H1 (cell line): Measurements from ENCODE around the gene ARHGEF28. TPM values are rescaled to one million over a fixed set of nuclear protein-coding genes. Genes with fewer than 3 reads are reported as not detected.

Source experiments
- CTCF ChIA-PET: fragments of 300-600 bp; sonication (Branson Sonifier 250); formaldehyde crosslinking; loops from one replicate; lab custom pipeline; 2021; ENCODE audit not compliant: partially characterized antibody; lab: Charles Lee
- POLR2A ChIA-PET: fragments of 300-600 bp; sonication (Branson Sonifier 250); formaldehyde crosslinking; loops from one replicate; lab custom pipeline; 2021; ENCODE audit warnings: inconsistent platforms; ENCODE audit not compliant: partially characterized antibody; lab: Charles Lee
- DNase-seq, 2 experiments: peaks; one replicate each; pipeline versions ENCODE4 v3.0.0 to v3.0.0-alpha.2; 2010 to 2022; ENCODE audit warnings: low spot score in 2 of 2, low read depth in 1 of 2, mixed read lengths in 1 of 2
- FAIRE-seq: peaks from 2 replicates; lab custom pipeline; 2011; peaks lifted over from hg19 to GRCh38; lab: Jason Lieb, UNC
- H2AFZ ChIP-seq: 2 replicates; pipeline ENCODE4 v1.8.1; 2012; ENCODE audit warnings: low read length, inconsistent platforms
- H2AK5ac ChIP-seq: 2 replicates; pipeline ENCODE4 v1.6.1; 2013; ENCODE audit warnings: low read depth, low read length
- H2BK120ac ChIP-seq: replicated peaks from 2 replicates; pipeline ENCODE3; 2013; ENCODE audit warnings: low read depth, low read length, inconsistent platforms
- H2BK12ac ChIP-seq: 2 replicates; pipeline ENCODE4 v1.6.1; 2013; ENCODE audit warnings: low read depth, low read length
- H2BK15ac ChIP-seq: 2 replicates; pipeline ENCODE4 v1.6.1; 2013; ENCODE audit warnings: low read length
- H2BK20ac ChIP-seq: 2 replicates; pipeline ENCODE4 v1.6.1; 2013; ENCODE audit warnings: low read length
- H2BK5ac ChIP-seq: 2 replicates; pipeline ENCODE4 v1.6.1; 2013; ENCODE audit warnings: low read depth, low read length
- H3K14ac ChIP-seq: 2 replicates; pipeline ENCODE4 v1.6.1; 2013; ENCODE audit warnings: inconsistent platforms; ENCODE audit not compliant: insufficient read length
- H3K18ac ChIP-seq: 2 replicates; pipeline ENCODE4 v1.6.1; 2013; ENCODE audit warnings: low read length; ENCODE audit errors: extremely low read depth
- H3K23ac ChIP-seq: 2 replicates; pipeline ENCODE4 v1.6.1; 2013; ENCODE audit warnings: inconsistent platforms; ENCODE audit not compliant: insufficient read length
- H3K23me2 ChIP-seq: 2 replicates; pipeline ENCODE4 v1.6.1; 2013; ENCODE audit warnings: low read depth, low read length
- H3K27ac ChIP-seq: 2 replicates; pipeline ENCODE4 v1.6.1; 2011; ENCODE audit warnings: low read depth, low read length, inconsistent platforms
- H3K27me3 ChIP-seq, 4 experiments: replicated peaks in 1 of 4; 1 replicate in 1 of 4; 2 replicates in 3 of 4; pipeline versions ENCODE4 v1.6.1 to v1.8.1; 2011 to 2013; ENCODE audit warnings: low read length in 3 of 4, mild to moderate bottlenecking in 3 of 4, inconsistent platforms in 2 of 4, mixed read lengths in 2 of 4, moderate library complexity in 1 of 4; ENCODE audit not compliant: control insufficient read depth in 3 of 4, insufficient read depth in 3 of 4; ENCODE audit errors: extremely low read depth in 1 of 4
- H3K36me3 ChIP-seq, 4 experiments: 2 replicates each; pipeline versions ENCODE4 v1.6.1 to v1.8.1; 2011 to 2013; ENCODE audit warnings: mild to moderate bottlenecking in 4 of 4, low read length in 3 of 4, moderate library complexity in 2 of 4, control low read depth in 1 of 4, inconsistent platforms in 1 of 4; ENCODE audit not compliant: insufficient read depth in 4 of 4, control insufficient read depth in 2 of 4
- H3K4ac ChIP-seq: replicated peaks from 2 replicates; pipeline ENCODE3; 2013; ENCODE audit warnings: low read length, low read depth, mixed read lengths, inconsistent platforms; ENCODE audit not compliant: insufficient read length
- H3K4me1 ChIP-seq, 4 experiments: replicated peaks in 1 of 4; 1 replicate in 1 of 4; 2 replicates in 3 of 4; pipeline versions ENCODE4 v1.6.1 to v1.8.1; 2011 to 2013; ENCODE audit warnings: low read length in 3 of 4, inconsistent platforms in 2 of 4, mixed read lengths in 1 of 4; ENCODE audit not compliant: insufficient read depth in 4 of 4, control insufficient read depth in 3 of 4
- H3K4me2 ChIP-seq, 2 experiments: 2 replicates each; pipeline versions ENCODE4 v1.6.1 to v1.8.1; 2011 to 2013; ENCODE audit warnings: low read depth in 2 of 2, low read length in 2 of 2, control low read depth in 1 of 2, inconsistent platforms in 1 of 2, mild to moderate bottlenecking in 1 of 2; ENCODE audit not compliant: insufficient read depth in 1 of 2
- H3K4me3 ChIP-seq, 4 experiments: fragments of 200-600, 300-600 bp in 1 of 4; sonication (generic), shearing (Covaris generic), sonication (Bioruptor Twin) in 1 of 4; 2 replicates each; pipeline versions ENCODE4 v1.5.1 to v1.8.1; 2011 to 2016; ENCODE audit warnings: low read length in 4 of 4, low read depth in 3 of 4, control low read depth in 2 of 4, inconsistent platforms in 2 of 4, mild to moderate bottlenecking in 2 of 4, mixed read lengths in 1 of 4, moderate library complexity in 1 of 4; ENCODE audit not compliant: insufficient read depth in 2 of 4; ENCODE audit errors: extremely low read depth in 1 of 4
- H3K56ac ChIP-seq: replicated peaks from 2 replicates; pipeline ENCODE3; 2013; ENCODE audit warnings: low read depth, mild to moderate bottlenecking, mixed read lengths, low read length, inconsistent platforms; ENCODE audit not compliant: insufficient read length
- H3K79me1 ChIP-seq: 2 replicates; pipeline ENCODE4 v1.6.1; 2013; ENCODE audit warnings: low read depth, low read length, control low read depth
- H3K79me2 ChIP-seq, 2 experiments: 2 replicates each; pipeline versions ENCODE4 v1.6.1 to v1.8.1; 2012 to 2013; ENCODE audit warnings: low read length in 2 of 2, mild to moderate bottlenecking in 2 of 2, inconsistent platforms in 1 of 2; ENCODE audit not compliant: insufficient read depth in 2 of 2, control insufficient read depth in 1 of 2
- H3K9ac ChIP-seq, 4 experiments: replicated peaks in 1 of 4; 1 replicate in 1 of 4; 2 replicates in 3 of 4; pipeline versions ENCODE4 v1.6.1 to v1.8.1; 2011 to 2013; ENCODE audit warnings: low read depth in 3 of 4, low read length in 3 of 4, control low read depth in 2 of 4, mild to moderate bottlenecking in 2 of 4, moderate library complexity in 2 of 4, inconsistent platforms in 1 of 4; ENCODE audit errors: extremely low read depth in 1 of 4
- H3K9me3 ChIP-seq, 2 experiments: 2 replicates each; pipeline versions ENCODE4 v1.6.1 to v1.8.1; 2012 to 2013; ENCODE audit warnings: mild to moderate bottlenecking in 2 of 2, moderate library complexity in 2 of 2, control low read depth in 1 of 2, inconsistent platforms in 1 of 2, low read depth in 1 of 2, low read length in 1 of 2, mixed read lengths in 1 of 2; ENCODE audit not compliant: insufficient read depth in 2 of 2
- H4K20me1 ChIP-seq, 2 experiments: replicated peaks in 1 of 2; 2 replicates each; pipeline versions ENCODE3 to v1.8.1; 2011 to 2013; ENCODE audit warnings: inconsistent platforms in 2 of 2, low read length in 2 of 2, mild to moderate bottlenecking in 1 of 2; ENCODE audit not compliant: insufficient read depth in 2 of 2, control insufficient read depth in 1 of 2
- H4K5ac ChIP-seq: 2 replicates; pipeline ENCODE4 v1.6.1; 2013; ENCODE audit warnings: low read length, low read depth, mixed read lengths, inconsistent platforms; ENCODE audit not compliant: insufficient read length
- H4K8ac ChIP-seq: 2 replicates; pipeline ENCODE4 v1.8.0; 2013; ENCODE audit warnings: mild to moderate bottlenecking, moderate library complexity, low read length, inconsistent platforms; ENCODE audit not compliant: insufficient read depth; ENCODE audit errors: extremely low read depth
- H4K91ac ChIP-seq: replicated peaks from 2 replicates; pipeline ENCODE3; 2013; ENCODE audit warnings: low read length, mixed read lengths, inconsistent platforms; ENCODE audit not compliant: insufficient read length
- BACH1 ChIP-seq: IDR thresholded peaks from 2 replicates; pipeline ENCODE4 v1.6.1; 2012; ENCODE audit warnings: low read length, improper control_type of control experiment
- BRCA1 ChIP-seq: IDR thresholded peaks from 2 replicates; pipeline ENCODE4 v1.6.1; 2012; ENCODE audit warnings: low read depth, low read length, improper control_type of control experiment
- CBX8 ChIP-seq: fragments of 300-800, 300-1000 bp; sonication (generic); IDR thresholded peaks from 2 replicates; pipeline ENCODE4 v1.7.1; 2016; ENCODE audit warnings: low read depth, low read length, borderline replicate concordance
- FOSL1 ChIP-seq: IDR thresholded peaks from 2 replicates; pipeline ENCODE4 v1.6.1; 2011; ENCODE audit warnings: mild to moderate bottlenecking, low read depth, low read length, moderate library complexity; ENCODE audit not compliant: insufficient read depth
- GABPA ChIP-seq: IDR thresholded peaks from 2 replicates; pipeline ENCODE4 v1.6.1; 2011; ENCODE audit warnings: mild to moderate bottlenecking, low read length, moderate library complexity, borderline replicate concordance; ENCODE audit not compliant: insufficient read depth
- GTF2F1 ChIP-seq: IDR thresholded peaks from 2 replicates; pipeline ENCODE4 v1.6.1; 2012; ENCODE audit warnings: low read depth, low read length, improper control_type of control experiment, borderline replicate concordance
- KDM1A ChIP-seq: fragments of 200-600, 300-600 bp; sonication (generic); IDR thresholded peaks from 2 replicates; pipeline ENCODE4 v1.7.1; 2016; ENCODE audit warnings: mild to moderate bottlenecking, low read length, borderline replicate concordance
- POLR2A ChIP-seq, 2 experiments: IDR thresholded peaks; 1 replicate in 1 of 2; 2 replicates in 1 of 2; pipeline ENCODE4 v1.6.1; 2011; ENCODE audit warnings: low read depth in 2 of 2, low read length in 2 of 2, mild to moderate bottlenecking in 2 of 2; ENCODE audit errors: control extremely low read depth in 1 of 2
- RBBP5 ChIP-seq: IDR thresholded peaks from 2 replicates; pipeline ENCODE4 v1.7.1; 2012; ENCODE audit warnings: low read depth, mild to moderate bottlenecking, inconsistent platforms, low read length, moderate library complexity, borderline replicate concordance
- RXRA ChIP-seq: IDR thresholded peaks from 2 replicates; pipeline ENCODE4 v1.6.1; 2011; ENCODE audit warnings: low read depth, mild to moderate bottlenecking, low read length, moderate library complexity; ENCODE audit not compliant: insufficient read depth
- TCF12 ChIP-seq: IDR thresholded peaks from 2 replicates; pipeline ENCODE4 v1.6.1; 2011; ENCODE audit warnings: low read depth, mild to moderate bottlenecking, low read length
- WGBS, 2 experiments: shearing (Covaris generic) in 1 of 2; methylation state at CpG; one replicate each; pipeline versions ENCODE4 v1.1.6 to v1.1.7; 2013 to 2015; ENCODE audit warnings: low lambda C conversion rate in 2 of 2, mixed read lengths in 2 of 2, inconsistent platforms in 1 of 2, low coverage in 1 of 2, missing lambda C conversion rate in 1 of 2; ENCODE audit not compliant: insufficient replicate concordance in 2 of 2, insufficient coverage in 1 of 2, insufficient read length in 1 of 2; ENCODE audit errors: extremely low coverage in 1 of 2, missing lambda C conversion rate in 1 of 2; 5-methylcytosine and 5-hydroxymethylcytosine counted together
- polyA plus RNA-seq, 7 experiments: library from polyadenylated mRNA; depleted of rRNA in 3 of 7; stranded (reverse) in 5 of 7; unstranded in 2 of 7; fragments of >200 nt in 5 of 7; fragments of 200-250 nt in 2 of 7; gene quantifications; 1 replicate in 5 of 7; 2 replicates in 1 of 7; 4 replicates in 1 of 7; pipeline versions ENCODE4 v1.2.1 to v1.2.3, GENCODE V29; 2011 to 2013; ENCODE audit warnings: missing spikeins in 2 of 7, mixed read lengths in 2 of 7
- total RNA-seq: library from RNA; stranded (reverse); fragmentation: NEBNext Ultra II Directional; extraction: Animal tissue kit (Norgen Biotek cat#: 25700); gene quantifications from 2 replicates; pipeline ENCODE4 v1.2.1, GENCODE V29; 2021

The ARHGEF28 gene
- total and polyA plus RNA-seq, 2 of the 8 experiments (the other 6 are each of a cell fraction or from before 2014, with no cell fraction given): 0.33 to 1.0 TPM

DNA sequence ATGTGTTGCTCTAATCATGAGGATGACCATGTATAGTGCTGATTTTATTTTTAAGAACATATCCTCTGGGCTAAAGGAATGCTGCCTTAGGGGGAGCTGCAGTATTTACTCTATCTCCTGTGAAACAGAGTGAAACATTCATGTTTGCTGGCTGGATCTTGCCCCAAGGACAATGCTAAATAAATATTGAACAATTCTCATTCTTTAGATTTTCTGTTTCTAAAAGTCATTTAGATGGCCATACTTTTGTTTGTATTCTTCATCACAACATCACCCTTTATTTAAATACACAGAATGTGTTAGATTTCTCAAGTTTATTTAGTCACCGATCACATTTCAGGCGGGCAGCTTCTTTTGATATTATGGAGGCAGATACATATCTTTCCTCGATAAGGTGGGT is 103.3 kb downstream of the ARHGEF28 start:
- Histone ChIP-seq H3K79me1 (no peaks in the 10 kb centered on the region), H2BK120ac (no peak overlapping the region), H3K27me3 (no peaks in the 10 kb centered on the region), H2AK5ac (no peak overlapping the region), H3K36me3 (no peaks in the 10 kb centered on the region), H3K56ac (no peak overlapping the region), H3K18ac (no peak overlapping the region), H3K4ac (no peak overlapping the region), H2BK5ac (no peak overlapping the region), H3K9ac (no peak overlapping the region), H4K91ac (no peak overlapping the region), H3K4me2 (no peak overlapping the region), H4K8ac (no peak overlapping the region), H2BK15ac (no peak overlapping the region), H3K23me2 (no peaks in the 10 kb centered on the region), H3K9me3 (no peaks in the 10 kb centered on the region), H3K14ac (no peak overlapping the region), H4K5ac (no peak overlapping the region), H2AFZ (no peak overlapping the region), H4K20me1 (no peaks in the 10 kb centered on the region), H2BK12ac (no peak overlapping the region), H3K79me2 (no peaks in the 10 kb centered on the region), H3K27ac (no peak overlapping the region), H3K4me1 (no peaks in the 10 kb centered on the region), H3K4me3 (no peak overlapping the region), H2BK20ac (no peak overlapping the region), H3K23ac (no peak overlapping the region)
- FAIRE-seq: no peak
- 81% methylated on average over 3 of the region's 3 CpGs; no CpG with 5 or more reads in 1 of the 2 experiments for WGBS, 2 experiments
- no peak for DNase-seq
- ChIA-PET POLR2A (no interaction called here), CTCF (interaction anchor here (0.7 to 1.5 kb wide), 5 partner anchors 9 to 36 kb away, joined by 3 to 4 read pairs (median 3); no protein-coding TSS in a partner anchor)
- TF ChIP-seq TCF12 (no peak), BRCA1 (no peak), CBX8 (no peak), RXRA (no peak), KDM1A (no peak), BACH1 (no peak), POLR2A (IDR thresholded peaks at IDR 0.05; ENCODE audit: control extremely low read depth in 1 of 2, low read depth in 2 of 2, low read length in 2 of 2) (no peak), FOSL1 (no peak), RBBP5 (no peak), GTF2F1 (no peak), GABPA (no peak)
